HG03342 (cell line): ENCODE measurements around the gene EPS15.
A peak's percentile ranks its signal among the peaks of the same experiment; 100 is the strongest.
"Not testable (repeated sequence)": the region's sequence is repeated elsewhere in the genome, so short reads cannot be mapped to it uniquely, and the experiment has no call there.

Experiments used
- ATAC-seq: cut with Tn5 transposase; IDR thresholded peaks from one replicate; pipeline ENCODE4 v1.9.1; 2021; ENCODE audit warnings: mild to moderate bottlenecking, moderate library complexity; ENCODE audit not compliant: unreplicated experiment

Gene EPS15

GRCh38 chr1:51543858-51544257, 24.8 kb upstream of the EPS15 start:
- ATAC-seq: no peak

DNA sequence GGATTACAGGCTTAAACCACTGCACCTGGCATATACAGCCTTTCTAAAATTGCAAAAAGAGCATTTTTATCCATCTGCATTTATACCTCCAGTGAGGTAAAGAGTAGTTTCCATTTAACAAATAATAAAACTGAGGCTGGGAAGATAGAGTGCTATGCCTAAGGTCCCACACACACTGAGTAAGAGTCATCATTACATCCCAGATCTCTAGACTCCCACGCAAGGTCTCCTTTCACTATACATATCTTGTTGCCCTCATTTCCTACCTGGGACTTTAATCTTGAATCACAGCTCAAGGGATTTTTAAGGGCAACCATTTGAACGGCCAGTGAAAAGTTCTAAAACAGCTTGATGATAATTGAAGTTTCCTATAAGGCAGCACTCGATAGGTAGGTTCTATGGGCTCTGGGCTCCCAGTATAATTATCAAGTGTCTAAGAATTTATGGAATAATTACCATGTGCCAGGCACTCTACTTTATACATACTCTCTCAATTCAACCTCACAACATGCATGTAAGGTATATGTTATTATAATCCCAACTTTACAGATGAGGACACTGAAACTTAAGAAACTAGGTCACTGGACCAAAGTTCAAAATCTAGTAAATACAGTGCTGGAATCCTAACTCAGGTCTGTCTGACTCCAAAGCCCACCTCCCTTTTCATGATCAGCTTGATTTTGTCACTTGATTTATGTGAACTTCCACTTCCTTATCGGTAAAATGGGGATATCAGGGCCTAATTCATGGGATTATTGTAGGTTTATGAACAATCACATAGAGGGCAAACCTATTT, 23.3 kb upstream of the EPS15 start:
- ATAC-seq: no peak

- no peak for ATAC-seq
Observed at GRCh38 chr1:51541313-51542050, 22.4 kb upstream of the EPS15 start.

DNA sequence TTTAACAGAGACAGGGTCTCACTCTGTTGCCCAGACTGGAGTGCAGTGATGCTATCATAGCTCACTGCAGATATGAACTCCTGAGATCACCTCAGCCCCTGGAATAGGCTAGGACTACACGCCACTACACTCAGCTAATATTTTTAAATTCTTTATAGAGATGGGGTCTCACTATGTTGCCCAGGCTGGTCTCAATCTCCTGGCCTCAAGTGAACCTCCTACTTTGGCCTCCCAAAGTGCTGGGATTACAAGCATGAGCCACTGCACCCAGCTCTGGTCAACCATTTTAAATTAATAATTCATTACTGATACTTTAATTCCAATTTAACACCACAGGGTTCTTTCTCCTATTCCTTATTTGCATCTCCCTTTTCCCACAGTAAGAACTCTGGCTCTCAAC, 18.5 kb upstream of the EPS15 start:
- ATAC-seq: no peak

- no peak for ATAC-seq
Observed at GRCh38 chr1:51535006-51535592, 16.0 kb upstream of the EPS15 start.

DNA sequence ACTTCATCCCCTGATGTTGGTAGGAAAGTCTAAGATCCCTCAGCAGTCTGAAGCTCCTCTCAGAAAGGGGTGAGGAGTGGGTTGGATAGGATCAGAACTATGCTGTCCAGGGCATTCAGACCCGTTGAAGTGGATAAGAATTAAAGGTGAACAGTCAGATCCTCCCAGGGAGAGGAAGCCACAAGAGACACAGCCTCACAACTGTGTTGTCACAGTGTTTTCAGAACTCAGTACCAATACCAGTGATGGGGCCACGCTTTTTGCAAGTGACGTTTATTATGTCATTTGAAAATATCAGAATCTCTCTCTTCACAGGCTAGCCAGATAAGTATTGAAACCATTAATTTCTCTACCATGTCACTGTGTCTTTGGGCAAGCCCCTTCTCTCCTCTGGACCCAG, 15.4 kb upstream of the EPS15 start:
- ATAC-seq: no peak

GRCh38 chr1:51532853-51533252, 13.8 kb upstream of the EPS15 start:
- no peak for ATAC-seq

DNA sequence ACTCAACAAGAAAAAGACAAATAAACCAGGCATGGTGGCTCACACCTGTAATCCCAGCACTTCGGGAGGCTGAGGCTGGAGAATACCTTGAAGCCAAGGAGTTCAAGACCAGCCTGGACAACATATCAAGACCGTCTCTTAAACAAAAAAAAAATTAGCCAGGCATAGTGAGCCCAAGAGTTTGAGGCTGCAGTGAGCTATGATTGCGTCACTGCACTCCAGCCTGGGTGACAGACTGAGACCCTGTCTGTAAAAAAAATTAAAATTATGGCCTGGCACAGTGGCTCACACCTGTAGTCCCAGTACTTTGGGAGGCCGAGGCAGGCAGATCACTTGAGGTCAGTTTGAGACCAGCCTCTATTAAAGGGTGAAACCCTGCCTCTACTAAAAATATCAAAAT, 11.4 kb upstream of the EPS15 start:
- not testable (repeated sequence) for ATAC-seq

DNA sequence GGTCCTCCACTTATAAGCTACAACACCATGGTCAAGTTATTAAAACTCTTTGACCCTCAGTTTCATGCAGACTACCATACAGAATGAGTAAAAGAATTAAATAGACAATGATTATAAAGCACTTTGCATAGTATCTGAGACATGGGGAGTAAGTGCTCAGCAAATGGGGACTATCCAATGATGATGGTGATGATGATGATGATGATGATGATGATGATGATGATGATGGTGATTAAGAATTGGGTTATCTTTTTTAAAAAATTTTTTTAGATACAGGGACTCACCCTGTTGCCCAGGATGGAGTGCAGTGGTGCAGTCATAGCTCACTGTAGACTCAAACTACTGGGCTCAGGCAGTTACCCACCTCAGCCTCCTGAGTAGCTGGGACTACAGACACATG, 8.1 kb upstream of the EPS15 start:
- no peak for ATAC-seq

- ATAC-seq: no peak
Observed at GRCh38 chr1:51526248-51526647, 7.2 kb upstream of the EPS15 start.

GRCh38 chr1:51525295-51525694, 6.2 kb upstream of the EPS15 start:
- ATAC-seq: no peak

DNA sequence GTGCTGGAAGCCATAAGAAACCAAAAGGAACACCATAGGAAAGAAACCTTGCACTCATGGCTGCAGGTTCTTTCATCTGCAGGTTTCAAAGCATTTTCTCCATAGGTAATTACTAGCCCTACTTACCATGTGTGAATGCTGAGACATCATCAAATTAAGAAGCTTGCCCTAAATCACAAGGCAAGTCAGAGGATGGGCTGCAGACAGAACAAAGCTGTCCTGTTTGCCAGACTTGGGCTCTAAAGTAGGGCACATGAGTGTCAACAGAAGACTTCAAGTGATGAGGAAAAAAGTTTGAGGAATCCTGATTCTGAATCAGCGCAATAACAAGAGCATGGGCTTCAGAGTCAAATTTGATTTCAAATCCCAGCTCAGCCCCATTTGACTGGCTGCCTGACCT, 5.8 kb upstream of the EPS15 start:
- ATAC-seq: no peak

DNA sequence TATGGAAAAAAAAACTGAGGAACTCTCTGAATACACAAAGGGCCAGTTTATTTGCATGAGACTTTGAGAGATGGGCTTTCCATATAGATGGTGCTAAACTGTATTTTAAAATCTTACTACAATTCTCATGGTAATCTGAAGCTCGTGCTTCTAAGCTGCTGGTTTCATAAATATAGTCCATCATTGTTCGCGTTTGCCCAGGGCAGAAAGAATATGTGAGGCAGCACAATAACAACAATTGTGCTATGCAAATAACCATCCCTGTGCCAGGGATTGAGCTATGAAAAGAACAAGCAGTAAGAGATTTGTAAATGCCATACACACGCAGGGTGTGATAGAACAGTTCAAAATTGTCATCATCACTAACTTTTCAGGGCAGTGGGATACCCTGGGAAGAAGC, 4.9 kb upstream of the EPS15 start:
- ATAC-seq: no peak

- no peak for ATAC-seq
Observed at GRCh38 chr1:51520700-51521248, 1.7 kb upstream of the EPS15 start.

DNA sequence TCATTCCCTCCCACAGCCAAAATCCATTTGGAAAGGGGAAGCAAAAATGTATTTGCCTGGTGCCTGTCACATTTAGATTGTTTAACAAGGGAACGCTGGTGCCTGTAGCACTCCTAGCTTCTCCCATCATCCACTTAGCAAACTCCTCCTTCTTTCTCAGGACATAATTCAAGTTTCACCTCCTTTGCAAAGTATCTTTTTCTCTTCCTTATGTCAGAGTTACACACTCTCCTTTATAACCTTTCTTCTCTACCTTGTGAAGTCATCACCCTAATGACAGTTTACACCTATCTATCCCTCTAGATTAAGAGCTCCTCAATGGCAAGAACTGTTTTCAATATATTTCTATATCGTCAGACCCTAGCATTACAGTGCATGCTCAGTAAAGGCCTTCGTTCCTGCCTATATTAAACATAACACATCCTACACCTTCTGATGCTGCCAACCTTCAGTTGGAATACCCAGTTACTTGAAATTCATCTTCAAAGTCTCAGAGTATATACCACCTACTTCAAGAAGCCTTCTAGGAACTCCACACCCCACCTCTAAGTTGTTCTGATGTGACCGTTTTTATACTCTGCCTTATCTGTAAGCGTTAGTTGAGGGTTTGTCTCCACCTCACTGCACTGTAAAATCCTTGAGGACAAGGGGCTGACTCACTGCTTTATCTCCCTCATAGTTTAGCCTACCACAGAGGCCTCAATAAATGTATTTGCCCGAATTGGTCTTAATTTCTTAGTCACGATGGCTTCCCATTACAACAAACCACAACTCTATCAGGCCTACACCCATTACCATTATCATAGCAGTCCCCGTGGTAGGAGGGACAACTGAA, 1.0 kb upstream of the EPS15 start:
- ATAC-seq: no peak

DNA sequence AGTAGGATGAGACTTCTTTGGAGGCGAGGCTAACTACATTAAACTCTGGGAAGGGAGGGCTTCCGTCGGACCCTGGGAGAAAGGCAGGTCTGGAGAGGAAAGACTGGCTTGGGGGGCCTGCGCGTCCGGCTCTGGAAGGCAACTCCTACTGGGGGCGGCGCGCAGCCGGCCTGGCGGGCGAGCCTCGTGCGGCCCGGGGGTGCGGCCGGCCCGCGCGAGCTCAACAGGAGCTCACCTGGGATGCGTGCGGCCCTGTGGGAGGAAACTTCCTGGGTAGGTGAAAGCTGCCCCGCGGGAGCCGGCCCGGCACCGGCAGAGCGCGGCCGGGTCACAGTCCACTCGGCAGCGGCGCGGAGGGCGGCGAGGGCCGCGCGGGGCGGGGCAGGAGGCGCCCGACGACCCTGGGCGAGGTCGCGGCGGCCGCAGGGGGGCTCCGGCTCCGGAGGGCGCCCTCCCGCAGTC, 449 bp downstream of the EPS15 start:
- peak; percentile 40 for ATAC-seq

DNA sequence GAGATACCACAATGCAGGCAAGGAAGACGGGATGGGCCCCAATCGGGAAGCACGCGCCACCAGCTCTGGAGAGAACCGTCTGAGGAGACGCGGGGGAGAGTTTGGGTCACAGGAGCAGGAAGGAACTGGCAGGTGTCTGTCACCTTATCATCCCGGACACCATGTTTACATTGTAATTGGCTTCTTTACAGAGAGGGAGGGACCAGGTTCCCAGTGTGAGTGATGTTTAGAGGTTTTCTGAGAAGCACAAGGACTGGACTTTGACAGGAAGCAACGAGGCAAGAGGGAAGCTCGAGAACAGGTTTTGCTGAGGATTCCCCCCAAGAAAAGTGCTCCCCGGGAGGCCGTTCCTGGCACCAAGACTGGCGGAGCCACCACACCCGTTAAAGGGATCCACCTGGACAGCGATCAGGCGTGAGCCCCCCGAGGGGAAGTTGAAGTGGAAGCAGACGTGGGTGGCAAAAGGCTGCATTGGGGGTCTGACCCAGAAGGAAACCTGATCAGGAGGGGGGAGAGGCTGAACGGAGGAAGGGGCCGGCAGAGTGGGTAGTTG, 957 bp downstream of the EPS15 start:
- ATAC-seq: peak; percentile 36

GRCh38 chr1:51517361-51518032, 1.6 kb downstream of the EPS15 start:
- no peak for ATAC-seq

DNA sequence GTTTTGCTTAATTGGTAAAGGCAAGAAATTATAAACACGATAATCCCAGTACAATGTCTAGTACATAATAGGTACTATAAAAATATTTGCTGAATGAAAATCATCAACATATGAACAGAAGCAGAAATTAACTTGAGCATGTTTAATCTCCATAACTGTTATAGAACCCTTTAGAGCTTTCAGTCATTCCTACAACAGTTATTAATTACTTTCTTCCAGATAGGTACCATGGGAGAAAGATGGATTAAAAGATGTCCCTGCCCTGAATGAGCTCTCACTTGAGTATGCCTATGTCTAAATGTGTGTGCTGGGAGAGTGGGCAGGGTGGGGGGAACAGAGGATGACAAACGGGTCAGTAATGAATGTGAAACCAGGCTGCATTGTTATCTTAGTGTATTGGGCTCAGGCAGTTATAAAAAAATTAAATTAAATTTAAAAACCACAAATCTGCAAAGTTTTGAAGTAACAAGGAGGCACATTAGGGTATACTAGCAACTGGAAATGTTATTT, 2.4 kb downstream of the EPS15 start:
- no peak for ATAC-seq
